Measurements from ENCODE around the gene KRTAP12-2. TPM values are rescaled to one million over a fixed set of nuclear protein-coding genes. Genes with fewer than 3 reads are reported as not detected.

KRTAP12-2 gene
- total RNA-seq, 1 donor from 2014 or later: not detected

GRCh38 chr21:44709426-44710293, 42.9 kb upstream of the KRTAP12-2 start:
- no peak for DNase-seq (ENCODE audit: low read depth, low spot score)
- peaks cover 24% of the 10 kb centered on the region for H3K4me1 Mint-ChIP-seq
- H3K4me3 Mint-ChIP-seq: no peak overlapping the region
- no peaks in the 10 kb centered on the region for H3K9me3 Mint-ChIP-seq
- peaks cover 98% of the 10 kb centered on the region for H3K27me3 Mint-ChIP-seq (ENCODE audit: low read depth)
- H3K36me3 Mint-ChIP-seq (ENCODE audit: low read depth): no peaks in the 10 kb centered on the region
- H3K27ac Mint-ChIP-seq (ENCODE audit: unreplicated experiment): no peak overlapping the region
- TF ChIP-seq CTCF (conservative IDR thresholded peaks at IDR 0.05): no peak

GRCh38 chr21:44708866-44709425, 42.2 kb upstream of the KRTAP12-2 start:
- H3K27me3 Mint-ChIP-seq (ENCODE audit: low read depth): peaks cover 98% of the 10 kb centered on the region

GRCh38 chr21:44708213-44708865, 41.6 kb upstream of the KRTAP12-2 start:
- Mint-ChIP-seq H3K27me3 (ENCODE audit: low read depth) (peaks cover 98% of the 10 kb centered on the region), H3K9me3 (no peaks in the 10 kb centered on the region), H3K36me3 (ENCODE audit: low read depth) (no peaks in the 10 kb centered on the region), H3K27ac (ENCODE audit: unreplicated experiment) (no peak overlapping the region), H3K4me1 (peaks cover 23% of the 10 kb centered on the region), H3K4me3 (no peak overlapping the region)
- no peak for DNase-seq (ENCODE audit: low read depth, low spot score)
- no peak for TF ChIP-seq CTCF (conservative IDR thresholded peaks at IDR 0.05)

More at GRCh38 chr21:44708866-44709425, 42.2 kb upstream of the KRTAP12-2 start:
- Mint-ChIP-seq H3K27ac (ENCODE audit: unreplicated experiment) (no peak overlapping the region), H3K4me1 (peaks cover 23% of the 10 kb centered on the region), H3K9me3 (no peaks in the 10 kb centered on the region), H3K36me3 (ENCODE audit: low read depth) (no peaks in the 10 kb centered on the region), H3K4me3 (no peak overlapping the region)
- DNase-seq (ENCODE audit: low read depth, low spot score): no peak
- no peak for TF ChIP-seq CTCF (conservative IDR thresholded peaks at IDR 0.05)

GRCh38 chr21:44706706-44707581, 40.2 kb upstream of the KRTAP12-2 start:
- H3K4me1 Mint-ChIP-seq: peaks cover 23% of the 10 kb centered on the region
- DNase-seq (ENCODE audit: low read depth, low spot score): no peak
- no peaks in the 10 kb centered on the region for H3K36me3 Mint-ChIP-seq (ENCODE audit: low read depth)
- no peaks in the 10 kb centered on the region for H3K9me3 Mint-ChIP-seq
- peaks cover 96% of the 10 kb centered on the region for H3K27me3 Mint-ChIP-seq (ENCODE audit: low read depth)
- no peak overlapping the region for H3K4me3 Mint-ChIP-seq
- no peak overlapping the region for H3K27ac Mint-ChIP-seq (ENCODE audit: unreplicated experiment)
- TF ChIP-seq CTCF (conservative IDR thresholded peaks at IDR 0.05): no peak

Data from neural crest cell (in vitro differentiated cells).